ENCODE data around the gene GDPD5. TPM values are rescaled to one million over a fixed set of nuclear protein-coding genes. Genes with fewer than 3 reads are reported as not detected.

The GDPD5 gene
- total and polyA plus RNA-seq, 2 donors (not counting 3 experiments of a cell fraction or from before 2014, with no cell fraction given), result 60.2 to 79.2 TPM

DNA sequence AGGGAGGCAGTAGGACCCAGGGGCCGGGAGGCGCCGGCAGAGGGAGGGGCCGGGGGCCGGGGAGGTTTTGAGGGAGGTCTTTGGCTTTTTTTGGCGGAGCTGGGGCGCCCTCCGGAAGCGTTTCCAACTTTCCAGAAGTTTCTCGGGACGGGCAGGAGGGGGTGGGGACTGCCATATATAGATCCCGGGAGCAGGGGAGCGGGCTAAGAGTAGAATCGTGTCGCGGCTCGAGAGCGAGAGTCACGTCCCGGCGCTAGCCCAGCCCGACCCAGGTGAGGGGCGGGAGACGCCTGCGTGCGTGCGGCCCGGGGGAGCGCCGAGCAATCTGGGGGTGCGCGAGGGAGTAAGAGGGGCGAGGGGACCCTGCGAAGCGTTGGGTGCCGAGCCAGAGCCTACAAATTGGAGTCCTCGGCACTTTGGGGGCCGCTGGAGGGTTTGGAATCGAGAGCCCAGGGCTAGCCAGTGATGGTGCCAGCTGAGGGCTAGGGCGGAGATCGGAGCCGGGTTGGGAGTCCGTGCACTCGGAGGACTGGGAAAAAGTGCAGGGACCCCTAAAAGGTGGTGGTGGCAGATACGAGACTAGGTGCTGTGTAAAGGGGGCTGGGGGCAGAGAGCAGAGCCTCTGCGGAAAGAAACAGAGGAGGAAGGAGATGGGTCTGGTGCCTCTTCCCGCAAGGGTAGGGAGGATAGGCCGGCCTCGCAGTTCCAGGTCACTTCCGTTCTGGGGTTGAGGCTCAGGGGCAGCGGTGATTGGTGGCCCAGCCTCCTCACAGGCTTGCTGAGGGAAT, 36.5 kb upstream of the GDPD5 start, which contains the start of gene SERPINH1:
TSS of gene SERPINH1 (plus strand) at position 206 of the 788 bp plus-strand sequence. CDS start 4,097 bp downstream, outside the sequence.
- ChIA-PET POLR2A (interaction anchor here (1.3 to 2.3 kb wide), 2 partner anchors 8 to 15 kb away, joined by 4 to 14 read pairs; no protein-coding TSS in a partner anchor), CTCF (interaction anchor here (0.7 to 8.6 kb wide), 7 partner anchors 8 to 144 kb away, joined by 3 to 107 read pairs (median 4); no protein-coding TSS in a partner anchor)
- peaks cover 0 to 11% of the 10 kb centered on the region in 2 experiments for H3K36me3 ChIP-seq (ENCODE audit: control insufficient read depth in 2 of 2, extremely low read depth in 1 of 2, insufficient read depth in 2 of 2, low read length in 2 of 2)
- H3K4me1 ChIP-seq (ENCODE audit: control insufficient read depth, extremely low read depth, insufficient read depth, low read length), result peaks cover 54% of the 10 kb centered on the region
- peak within 1 kb of the TSS; percentile 92 for H3K27ac ChIP-seq (ENCODE audit: insufficient read depth, low read depth, low read length)
- H3K27me3 ChIP-seq (ENCODE audit: control insufficient read depth in 2 of 2, insufficient read depth in 2 of 2, low read length in 2 of 2), result no peaks in the 10 kb centered on the region
- peak within 1 kb of the TSS; percentile 50 to 84 (median 66) for H3K4me3 ChIP-seq (replicated peaks in 1 of 3; ENCODE audit: insufficient read depth in 1 of 3, low read depth in 1 of 3, low read length in 3 of 3)
- peaks cover 49% of the 10 kb centered on the region for H3K79me2 ChIP-seq (ENCODE audit: control insufficient read depth, insufficient read depth, low read length)
- peak within 1 kb of the TSS; percentile 34 for H2AFZ ChIP-seq (ENCODE audit: low read depth, low read length)
- dilution Hi-C loops (cut with MboI; ENCODE audit: extremely low pct_ligation_motif_present, low sequenced_read_pairs) (no loop called here), intact Hi-C loops (cut with micrococcal nuclease) (loop anchor here (1.0 kb wide), 1 partner anchor 8 kb away; no protein-coding TSS in a partner anchor)
- peak within 1 kb of the TSS; percentile 76 for H3K9ac ChIP-seq (replicated peaks; ENCODE audit: extremely low read depth, insufficient read depth, low read length)
- H3K9me1 ChIP-seq (replicated peaks; ENCODE audit: control insufficient read depth, extremely low read depth, insufficient read depth, low read length), result no peaks in the 10 kb centered on the region
- peak; percentile 47 for FAIRE-seq
- TF ChIP-seq POLR2AphosphoS5 (IDR thresholded peaks at IDR 0.05; ENCODE audit: insufficient read depth, low read depth, low read length) (peak; percentile 69), JUN (IDR thresholded peaks at IDR 0.05; ENCODE audit: borderline replicate concordance, insufficient read depth, insufficient read length, low read depth) (no peak), POLR2A (IDR thresholded peaks at IDR 0.05; ENCODE audit: low read depth, low read length) (peak; percentile 86)
- no TSS peak for BruUV-seq (replicated peaks)
- peak; percentile 71 for DNase-seq (ENCODE audit: low read depth, low spot score)
- H3K9me3 ChIP-seq (replicated peaks; ENCODE audit: control insufficient read depth, insufficient read depth, low read length), result no peaks in the 10 kb centered on the region
- peak within 1 kb of the TSS; percentile 90 for H3K4me2 ChIP-seq (ENCODE audit: insufficient read depth, low read length)
- H4K20me1 ChIP-seq (replicated peaks; ENCODE audit: control insufficient read depth, extremely low read depth, insufficient read depth, low read length), result no peaks in the 10 kb centered on the region

DNA sequence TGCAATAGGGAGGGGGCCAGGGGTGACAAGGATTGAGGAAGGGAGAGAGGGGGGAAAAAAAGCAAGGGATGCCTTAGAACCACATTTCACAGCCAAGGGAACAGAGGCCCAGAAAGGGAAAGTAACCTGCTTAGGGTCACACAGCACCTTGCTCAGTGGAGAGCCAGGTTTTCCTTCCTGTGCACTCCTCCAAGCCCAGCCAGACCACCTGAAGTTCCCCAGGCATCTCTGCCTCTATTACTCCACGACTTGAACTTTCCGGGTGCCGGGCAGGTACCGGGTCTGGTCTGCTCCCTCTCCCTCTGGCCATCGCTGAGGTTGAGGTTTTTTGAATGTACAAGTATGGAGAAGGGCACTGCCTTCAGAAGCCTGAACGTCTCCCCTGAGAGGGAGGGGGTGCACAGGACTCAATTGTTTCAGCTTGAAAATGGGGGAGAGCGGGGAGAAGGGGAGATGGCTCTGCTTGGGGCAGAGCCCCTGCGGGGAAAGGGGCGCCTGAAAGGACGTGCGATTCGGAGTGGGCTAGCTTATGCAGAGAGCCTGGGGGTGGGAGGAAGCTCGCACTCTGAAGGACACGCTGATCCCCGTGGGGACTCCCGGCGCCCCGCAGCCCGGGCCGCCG, 35.8 kb upstream of the GDPD5 start:
- H3K4me1 ChIP-seq (ENCODE audit: control insufficient read depth, extremely low read depth, insufficient read depth, low read length), result peaks cover 54% of the 10 kb centered on the region
- TF ChIP-seq GATA2 (IDR thresholded peaks at IDR 0.05; ENCODE audit: insufficient read depth, insufficient read length, low read depth, low read length) (no peak), EZH2 (IDR thresholded peaks at IDR 0.05; ENCODE audit: borderline replicate concordance, low read depth, low read length, severe bottlenecking) (no peak), JUN (IDR thresholded peaks at IDR 0.05; ENCODE audit: borderline replicate concordance, insufficient read depth, insufficient read length, low read depth) (no peak), MYC (IDR thresholded peaks at IDR 0.05; ENCODE audit: low read depth, low read length) (no peak), POLR2A (IDR thresholded peaks at IDR 0.05; ENCODE audit: low read depth, low read length) (no peak), POLR2AphosphoS5 (IDR thresholded peaks at IDR 0.05; ENCODE audit: insufficient read depth, low read depth, low read length) (no peak), FOS (IDR thresholded peaks at IDR 0.05; ENCODE audit: borderline replicate concordance, insufficient read depth, low read length) (no peak)
- TF ChIP-seq, protein P1, sequence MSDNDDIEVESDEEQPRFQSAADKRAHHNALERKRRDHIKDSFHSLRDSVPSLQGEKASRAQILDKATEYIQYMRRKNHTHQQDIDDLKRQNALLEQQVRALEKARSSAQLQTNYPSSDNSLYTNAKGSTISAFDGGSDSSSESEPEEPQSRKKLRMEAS (IDR thresholded peaks at IDR 0.05; ENCODE audit: insufficient read depth, insufficient read length), result no peak
- intact Hi-C loops (cut with micrococcal nuclease), result loop anchor here (1.0 kb wide), 1 partner anchor 7 kb away; no protein-coding TSS in a partner anchor

More for the DNA sequence above, 35.8 kb upstream of the GDPD5 start:
- H4K20me1 ChIP-seq (replicated peaks; ENCODE audit: control insufficient read depth, extremely low read depth, insufficient read depth, low read length), result no peaks in the 10 kb centered on the region
- peak overlapping the region; percentile 5 for H3K4me2 ChIP-seq (ENCODE audit: insufficient read depth, low read length)
- no peaks in the 10 kb centered on the region for H3K27me3 ChIP-seq (ENCODE audit: control insufficient read depth in 2 of 2, insufficient read depth in 2 of 2, low read length in 2 of 2)
- ChIA-PET CTCF (interaction anchor here (0.7 to 8.6 kb wide), 4 partner anchors 7 to 15 kb away, joined by 3 to 107 read pairs (median 8); no protein-coding TSS in a partner anchor), POLR2A (interaction anchor here (2.3 kb wide), 1 partner anchor 7 kb away, joined by 14 read pairs; no protein-coding TSS in a partner anchor)
- dilution Hi-C loops (cut with MboI; ENCODE audit: extremely low pct_ligation_motif_present, low sequenced_read_pairs), result no loop called here
- H3K9ac ChIP-seq (replicated peaks; ENCODE audit: extremely low read depth, insufficient read depth, low read length), result peak overlapping the region; percentile 76
- H3K36me3 ChIP-seq (ENCODE audit: control insufficient read depth in 2 of 2, extremely low read depth in 1 of 2, insufficient read depth in 2 of 2, low read length in 2 of 2), result peaks cover 0 to 5% of the 10 kb centered on the region in 2 experiments
- peak overlapping the region; percentile 34 for H2AFZ ChIP-seq (ENCODE audit: low read depth, low read length)
- BruUV-seq (replicated peaks), result no TSS peak
- peaks cover 42% of the 10 kb centered on the region for H3K79me2 ChIP-seq (ENCODE audit: control insufficient read depth, insufficient read depth, low read length)
- no peaks in the 10 kb centered on the region for H3K9me3 ChIP-seq (replicated peaks; ENCODE audit: control insufficient read depth, insufficient read depth, low read length)
- DNase-seq (ENCODE audit: low read depth, low spot score) (peak; percentile 20), FAIRE-seq (no peak)
- peak overlapping the region in 2 of 3 experiments; percentile 50 to 84 for H3K4me3 ChIP-seq (replicated peaks in 1 of 3; ENCODE audit: insufficient read depth in 1 of 3, low read depth in 1 of 3, low read length in 3 of 3)
- peak overlapping the region; percentile 92 for H3K27ac ChIP-seq (ENCODE audit: insufficient read depth, low read depth, low read length)
- H3K9me1 ChIP-seq (replicated peaks; ENCODE audit: control insufficient read depth, extremely low read depth, insufficient read depth, low read length), result no peaks in the 10 kb centered on the region

Measured in endothelial cell of umbilical vein (primary cell).